ENCODE measurements around the gene TPRA1.

DNA sequence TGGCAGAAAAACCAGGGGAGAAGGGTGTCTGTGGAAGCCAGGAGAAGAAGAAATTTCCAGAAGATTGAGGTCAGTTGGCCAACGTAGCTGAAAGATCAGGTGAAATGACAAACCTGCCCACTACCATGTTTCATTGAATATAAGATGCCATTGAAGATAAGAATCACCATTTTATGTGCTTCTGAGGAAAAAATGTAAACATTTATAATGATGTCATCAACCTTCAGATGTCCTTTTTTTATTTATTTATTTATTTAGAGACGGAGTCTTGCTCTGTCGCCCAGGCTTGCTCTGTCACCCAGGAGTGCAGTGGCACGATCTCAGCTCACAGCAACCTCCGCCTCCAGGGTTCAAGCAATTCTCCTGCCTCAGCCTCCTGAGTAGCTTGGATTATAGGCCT, 33.5 kb upstream of the TPRA1 start:
- TF ChIP-seq EZH2 (IDR thresholded peaks at IDR 0.05; ENCODE audit: borderline replicate concordance, low read depth, low read length, severe bottlenecking) = no peak
- TF ChIP-seq, protein P1, sequence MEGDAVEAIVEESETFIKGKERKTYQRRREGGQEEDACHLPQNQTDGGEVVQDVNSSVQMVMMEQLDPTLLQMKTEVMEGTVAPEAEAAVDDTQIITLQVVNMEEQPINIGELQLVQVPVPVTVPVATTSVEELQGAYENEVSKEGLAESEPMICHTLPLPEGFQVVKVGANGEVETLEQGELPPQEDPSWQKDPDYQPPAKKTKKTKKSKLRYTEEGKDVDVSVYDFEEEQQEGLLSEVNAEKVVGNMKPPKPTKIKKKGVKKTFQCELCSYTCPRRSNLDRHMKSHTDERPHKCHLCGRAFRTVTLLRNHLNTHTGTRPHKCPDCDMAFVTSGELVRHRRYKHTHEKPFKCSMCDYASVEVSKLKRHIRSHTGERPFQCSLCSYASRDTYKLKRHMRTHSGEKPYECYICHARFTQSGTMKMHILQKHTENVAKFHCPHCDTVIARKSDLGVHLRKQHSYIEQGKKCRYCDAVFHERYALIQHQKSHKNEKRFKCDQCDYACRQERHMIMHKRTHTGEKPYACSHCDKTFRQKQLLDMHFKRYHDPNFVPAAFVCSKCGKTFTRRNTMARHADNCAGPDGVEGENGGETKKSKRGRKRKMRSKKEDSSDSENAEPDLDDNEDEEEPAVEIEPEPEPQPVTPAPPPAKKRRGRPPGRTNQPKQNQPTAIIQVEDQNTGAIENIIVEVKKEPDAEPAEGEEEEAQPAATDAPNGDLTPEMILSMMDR (IDR thresholded peaks at IDR 0.05; ENCODE audit: borderline replicate concordance, extremely low read depth, low read length, poor library complexity, severe bottlenecking) = no peak
